Liver (tissue), 9 donors: Measurements from ENCODE around the gene MVP. TPM values are rescaled to one million over a fixed set of nuclear protein-coding genes. Genes with fewer than 3 reads are reported as not detected.
"Not testable (repeated sequence)": the region's sequence is repeated elsewhere in the genome, so short reads cannot be mapped to it uniquely, and the experiment has no call there.

ENCODE experiments used
- DNase-seq: peaks from one replicate; pipeline ENCODE4 v3.0.0-alpha.2; 2017; ENCODE audit warnings: low spot score
- H3K27ac ChIP-seq, 2 donors: one replicate each; pipeline ENCODE4 v1.7.0; 2013; ENCODE audit warnings: inconsistent platforms in 2 of 2, low read length in 2 of 2, control low read depth in 1 of 2, low read depth in 1 of 2, mild to moderate bottlenecking in 1 of 2
- H3K27me3 ChIP-seq, 4 donors: one replicate each; pipeline versions ENCODE4 v1.6.1 to v1.7.0; 2013; ENCODE audit warnings: low read length in 3 of 4, inconsistent platforms in 1 of 4, mild to moderate bottlenecking in 1 of 4, moderate library complexity in 1 of 4; ENCODE audit not compliant: control insufficient read depth in 4 of 4, insufficient read depth in 4 of 4
- H3K36me3 ChIP-seq, 4 donors: one replicate each; pipeline versions ENCODE4 v1.6.1 to v1.7.0; 2013; ENCODE audit warnings: low read length in 3 of 4, mild to moderate bottlenecking in 3 of 4, low read depth in 1 of 4, moderate library complexity in 1 of 4; ENCODE audit not compliant: control insufficient read depth in 4 of 4, insufficient read depth in 3 of 4
- H3K4me1 ChIP-seq, 4 donors: one replicate each; pipeline versions ENCODE4 v1.6.1 to v1.7.0; 2013; ENCODE audit warnings: low read length in 3 of 4, mild to moderate bottlenecking in 3 of 4, moderate library complexity in 1 of 4; ENCODE audit not compliant: control insufficient read depth in 4 of 4, insufficient read depth in 4 of 4
- H3K4me3 ChIP-seq, 3 donors: one replicate each; pipeline versions ENCODE4 v1.6.1 to v1.7.0; 2013; ENCODE audit warnings: low read length in 3 of 3, control low read depth in 1 of 3, low read depth in 1 of 3, mild to moderate bottlenecking in 1 of 3
- H3K9ac ChIP-seq, 2 donors: one replicate each; pipeline ENCODE4 v1.7.0; 2013; ENCODE audit warnings: low read length in 2 of 2, mild to moderate bottlenecking in 2 of 2, moderate library complexity in 2 of 2, control low read depth in 1 of 2, low read depth in 1 of 2
- H3K9me3 ChIP-seq, 4 donors: one replicate each; pipeline versions ENCODE4 v1.6.1 to v1.7.0; 2013; ENCODE audit warnings: low read length in 3 of 4; ENCODE audit not compliant: control insufficient read depth in 4 of 4
- GABPA ChIP-seq, 2 donors: IDR thresholded peaks in 1 of 2; conservative IDR thresholded peaks in 1 of 2; 2 replicates each; pipeline ENCODE4 v1.6.1; 2016; ENCODE audit warnings: antibody characterized with exemption in 2 of 2, mild to moderate bottlenecking in 1 of 2, moderate library complexity in 1 of 2
- RAD21 ChIP-seq, 2 donors: IDR thresholded peaks; 2 replicates each; pipeline ENCODE4 v1.6.1; 2016; ENCODE audit warnings: antibody characterized with exemption in 2 of 2, mild to moderate bottlenecking in 2 of 2
- RXRA ChIP-seq, 2 donors: IDR thresholded peaks; 2 replicates each; pipeline ENCODE4 v1.6.1; 2017 to 2018; ENCODE audit warnings: antibody characterized with exemption in 2 of 2, mild to moderate bottlenecking in 1 of 2
- YY1 ChIP-seq: IDR thresholded peaks from 2 replicates; pipeline ENCODE4 v1.6.1; 2016; ENCODE audit warnings: antibody characterized with exemption, mild to moderate bottlenecking
- WGBS: extraction: QIAGEN DNeasy Blood & Tissue Kit; methylation state at CpG from one replicate; pipeline ENCODE4 v1.1.7; 2013; 5-methylcytosine and 5-hydroxymethylcytosine counted together
- polyA plus RNA-seq, 2 donors: library from polyadenylated mRNA; stranded (reverse) in 1 of 2; unstranded in 1 of 2; fragments of 200-250 nt in 1 of 2; fragments of >200 nt in 1 of 2; fragmentation: Nextera tagmentation in 1 of 2; extraction: Ambion mirVana in 1 of 2; gene quantifications; one replicate each; pipeline versions ENCODE4 v1.2.1 to v1.2.3, GENCODE V29; 2013 to 2015
- total RNA-seq, 2 donors: library from RNA; depleted of rRNA; stranded (reverse); fragments of >200 nt; gene quantifications; one replicate each; pipeline ENCODE4 v1.2.3, GENCODE V29; 2014
- TF ChIP-seq, protein P1 (sequence below): IDR thresholded peaks from 2 replicates; pipeline ENCODE4 v1.6.1; 2016; ENCODE audit warnings: antibody characterized with exemption, mild to moderate bottlenecking
- TF ChIP-seq, protein P2 (sequence below): IDR thresholded peaks from 2 replicates; pipeline ENCODE4 v1.6.1; 2016; ENCODE audit warnings: antibody characterized with exemption
- TF ChIP-seq, protein P3 (sequence below): fragments of 150-350 bp; IDR thresholded peaks from 2 replicates; pipeline ENCODE4 v1.5.1; 2017; ENCODE audit warnings: improper control_type of control experiment, low read depth, low read length; ENCODE audit not compliant: missing input control
- donor health status: healthy.
- donor health status: healthy.
- donor health status: healthy.
- donor health status: healthy.
- donor health status: healthy.

Gene MVP
- total and polyA plus RNA-seq, 4 donors = 30.7 to 78.4 (median 50.7) TPM

DNA sequence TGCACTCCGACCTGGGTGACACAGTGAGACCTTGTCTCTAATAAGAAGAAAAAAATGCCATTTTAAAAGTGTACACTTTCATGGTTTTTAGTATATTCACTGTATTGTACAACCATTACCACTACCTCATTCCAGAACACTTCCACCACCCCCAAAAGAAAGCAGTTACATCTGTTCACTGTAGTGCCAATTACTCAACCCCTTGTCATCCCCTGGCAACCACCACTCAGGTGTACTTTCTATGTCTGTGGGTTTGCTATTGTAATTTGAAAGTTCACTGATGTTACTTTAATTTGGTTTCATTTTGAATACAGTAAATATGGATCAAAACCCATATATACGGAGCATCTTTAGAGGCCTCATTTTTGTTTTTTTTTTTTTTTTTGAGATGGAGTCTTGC, 36.1 kb upstream of the MVP start (continued):
- TF ChIP-seq, protein P1, sequence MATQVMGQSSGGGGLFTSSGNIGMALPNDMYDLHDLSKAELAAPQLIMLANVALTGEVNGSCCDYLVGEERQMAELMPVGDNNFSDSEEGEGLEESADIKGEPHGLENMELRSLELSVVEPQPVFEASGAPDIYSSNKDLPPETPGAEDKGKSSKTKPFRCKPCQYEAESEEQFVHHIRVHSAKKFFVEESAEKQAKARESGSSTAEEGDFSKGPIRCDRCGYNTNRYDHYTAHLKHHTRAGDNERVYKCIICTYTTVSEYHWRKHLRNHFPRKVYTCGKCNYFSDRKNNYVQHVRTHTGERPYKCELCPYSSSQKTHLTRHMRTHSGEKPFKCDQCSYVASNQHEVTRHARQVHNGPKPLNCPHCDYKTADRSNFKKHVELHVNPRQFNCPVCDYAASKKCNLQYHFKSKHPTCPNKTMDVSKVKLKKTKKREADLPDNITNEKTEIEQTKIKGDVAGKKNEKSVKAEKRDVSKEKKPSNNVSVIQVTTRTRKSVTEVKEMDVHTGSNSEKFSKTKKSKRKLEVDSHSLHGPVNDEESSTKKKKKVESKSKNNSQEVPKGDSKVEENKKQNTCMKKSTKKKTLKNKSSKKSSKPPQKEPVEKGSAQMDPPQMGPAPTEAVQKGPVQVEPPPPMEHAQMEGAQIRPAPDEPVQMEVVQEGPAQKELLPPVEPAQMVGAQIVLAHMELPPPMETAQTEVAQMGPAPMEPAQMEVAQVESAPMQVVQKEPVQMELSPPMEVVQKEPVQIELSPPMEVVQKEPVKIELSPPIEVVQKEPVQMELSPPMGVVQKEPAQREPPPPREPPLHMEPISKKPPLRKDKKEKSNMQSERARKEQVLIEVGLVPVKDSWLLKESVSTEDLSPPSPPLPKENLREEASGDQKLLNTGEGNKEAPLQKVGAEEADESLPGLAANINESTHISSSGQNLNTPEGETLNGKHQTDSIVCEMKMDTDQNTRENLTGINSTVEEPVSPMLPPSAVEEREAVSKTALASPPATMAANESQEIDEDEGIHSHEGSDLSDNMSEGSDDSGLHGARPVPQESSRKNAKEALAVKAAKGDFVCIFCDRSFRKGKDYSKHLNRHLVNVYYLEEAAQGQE = no peak
- TF ChIP-seq, protein P2, sequence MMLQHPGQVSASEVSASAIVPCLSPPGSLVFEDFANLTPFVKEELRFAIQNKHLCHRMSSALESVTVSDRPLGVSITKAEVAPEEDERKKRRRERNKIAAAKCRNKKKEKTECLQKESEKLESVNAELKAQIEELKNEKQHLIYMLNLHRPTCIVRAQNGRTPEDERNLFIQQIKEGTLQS = no peak

DNA sequence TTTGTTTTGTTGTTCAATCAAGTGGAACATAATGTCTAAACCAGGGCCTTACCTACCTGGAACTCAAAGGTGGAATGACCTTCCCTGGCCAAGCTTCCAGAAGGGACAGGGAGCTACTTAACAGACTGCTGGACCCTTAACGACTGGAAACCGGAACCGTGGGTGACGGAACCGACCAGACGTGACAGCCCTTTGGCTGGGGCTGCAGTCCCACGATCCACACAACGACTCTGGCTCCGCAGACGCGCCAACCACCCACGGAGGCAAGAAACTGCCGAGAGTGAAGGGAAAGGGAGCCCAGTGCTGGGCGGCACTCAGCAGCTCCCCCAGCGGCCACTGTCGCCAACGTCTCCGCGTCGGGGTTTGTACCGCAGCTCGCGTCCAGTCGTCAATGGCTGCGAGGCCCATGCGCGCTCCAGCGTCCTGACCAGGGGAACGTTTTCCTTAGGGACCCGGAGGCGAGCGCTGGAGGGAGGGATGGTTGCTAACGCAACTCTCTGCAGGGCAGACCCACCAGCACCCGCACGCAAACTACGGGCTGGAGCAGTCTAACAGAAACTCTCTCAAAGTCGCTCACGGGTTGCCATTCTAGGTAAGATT, 35.3 kb upstream of the MVP start:
- Histone ChIP-seq H3K27ac (no peak overlapping the region), H3K27me3 (no peaks in the 10 kb centered on the region), H3K9ac (no peak overlapping the region), H3K4me1 (peaks cover 3 to 5% (median 5%) of the 10 kb centered on the region in 4 donors), H3K9me3 (no peaks in the 10 kb centered on the region), H3K4me3 (peak overlapping the region in 2 of 3 donors; percentile 18 to 27), H3K36me3 (no peaks in the 10 kb centered on the region)
- 26% methylated on average over 38 of the region's 38 CpGs for WGBS
- peak; percentile 79 for DNase-seq
- TF ChIP-seq YY1 (peak; percentile 71), RAD21 (IDR thresholded peaks at IDR 0.05) (peak; percentile 68 to 85), RXRA (IDR thresholded peaks at IDR 0.05) (no peak), GABPA (IDR thresholded peaks at IDR 0.05 in 1 of 2, conservative IDR thresholded peaks at IDR 0.05 in 1 of 2) (no peak)
- TF ChIP-seq, protein P1 = peak; percentile 45
- TF ChIP-seq, protein P3, sequence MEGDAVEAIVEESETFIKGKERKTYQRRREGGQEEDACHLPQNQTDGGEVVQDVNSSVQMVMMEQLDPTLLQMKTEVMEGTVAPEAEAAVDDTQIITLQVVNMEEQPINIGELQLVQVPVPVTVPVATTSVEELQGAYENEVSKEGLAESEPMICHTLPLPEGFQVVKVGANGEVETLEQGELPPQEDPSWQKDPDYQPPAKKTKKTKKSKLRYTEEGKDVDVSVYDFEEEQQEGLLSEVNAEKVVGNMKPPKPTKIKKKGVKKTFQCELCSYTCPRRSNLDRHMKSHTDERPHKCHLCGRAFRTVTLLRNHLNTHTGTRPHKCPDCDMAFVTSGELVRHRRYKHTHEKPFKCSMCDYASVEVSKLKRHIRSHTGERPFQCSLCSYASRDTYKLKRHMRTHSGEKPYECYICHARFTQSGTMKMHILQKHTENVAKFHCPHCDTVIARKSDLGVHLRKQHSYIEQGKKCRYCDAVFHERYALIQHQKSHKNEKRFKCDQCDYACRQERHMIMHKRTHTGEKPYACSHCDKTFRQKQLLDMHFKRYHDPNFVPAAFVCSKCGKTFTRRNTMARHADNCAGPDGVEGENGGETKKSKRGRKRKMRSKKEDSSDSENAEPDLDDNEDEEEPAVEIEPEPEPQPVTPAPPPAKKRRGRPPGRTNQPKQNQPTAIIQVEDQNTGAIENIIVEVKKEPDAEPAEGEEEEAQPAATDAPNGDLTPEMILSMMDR = peak; percentile 71

DNA sequence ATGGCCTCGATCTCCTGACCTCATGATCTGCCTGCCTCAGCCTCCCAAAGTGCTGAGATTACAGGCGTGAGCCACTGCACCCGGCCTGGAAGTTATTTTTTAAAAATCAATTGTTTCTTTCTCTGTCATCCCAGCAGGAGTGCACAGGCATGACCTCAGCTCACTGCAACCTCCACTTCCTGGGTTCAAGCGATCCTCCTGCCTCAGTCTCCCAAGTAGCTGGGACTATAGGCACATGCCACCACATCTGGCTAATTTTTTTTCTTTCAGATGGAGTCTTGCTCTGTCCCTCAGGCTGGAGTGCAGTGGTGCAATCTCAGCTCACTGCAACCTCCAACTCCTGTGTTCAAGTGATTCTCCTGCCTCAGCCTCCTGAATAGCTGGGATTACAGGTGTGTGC, 33.1 kb upstream of the MVP start:
- not testable (repeated sequence) for H3K27ac ChIP-seq, H3K9me3 ChIP-seq, DNase-seq, H3K9ac ChIP-seq, H3K36me3 ChIP-seq, H3K4me3 ChIP-seq, H3K27me3 ChIP-seq
- 83% methylated on average over 4 of the region's 4 CpGs for WGBS
- H3K4me1 ChIP-seq = peaks cover 5 to 22% (median 15%) of the 10 kb centered on the region in 4 donors
